Endodermal cell (in vitro differentiated cells): Measurements from ENCODE around the gene TEKT4. TPM values are rescaled to one million over a fixed set of nuclear protein-coding genes. Genes with fewer than 3 reads are reported as not detected.

Source experiments
- DNase-seq: peaks from one replicate; pipeline ENCODE4 v3.0.0-alpha.2; 2017
- H3K27ac ChIP-seq: 2 replicates; pipeline ENCODE4 v1.5.1; 2013; ENCODE audit warnings: mild to moderate bottlenecking, low read depth, low read length, moderate library complexity
- H3K27me3 ChIP-seq: 2 replicates; pipeline ENCODE4 v1.6.1; 2013; ENCODE audit warnings: mild to moderate bottlenecking, low read length, moderate library complexity; ENCODE audit not compliant: insufficient read depth, control insufficient read depth, poor library complexity, severe bottlenecking
- H3K36me3 ChIP-seq: 2 replicates; pipeline ENCODE4 v1.7.0; 2013; ENCODE audit warnings: mild to moderate bottlenecking, low read length, moderate library complexity; ENCODE audit not compliant: control insufficient read depth, insufficient read depth
- H3K4me1 ChIP-seq: one replicate; pipeline ENCODE4 v1.7.0; 2013; ENCODE audit warnings: low read length; ENCODE audit not compliant: control insufficient read depth, insufficient read depth
- H3K4me3 ChIP-seq: 2 replicates; pipeline ENCODE4 v1.5.1; 2013; ENCODE audit warnings: mild to moderate bottlenecking, low read length, moderate library complexity
- H3K9ac ChIP-seq: 2 replicates; pipeline ENCODE4 v1.6.1; 2013; ENCODE audit warnings: mild to moderate bottlenecking, low read length, moderate library complexity; ENCODE audit not compliant: poor library complexity, severe bottlenecking; ENCODE audit errors: extremely low read depth
- H3K9me3 ChIP-seq: 2 replicates; pipeline ENCODE4 v1.6.1; 2013; ENCODE audit warnings: mild to moderate bottlenecking, low read length, moderate library complexity; ENCODE audit not compliant: control insufficient read depth
- H3K27ac Mint-ChIP-seq: 2 replicates; pipeline ENCODE4 v1.8.0; 2020; ENCODE audit warnings: mixed read lengths
- H3K27me3 Mint-ChIP-seq: 2 replicates; pipeline ENCODE4 v1.8.0; 2021; ENCODE audit warnings: mild to moderate bottlenecking, mixed read lengths; ENCODE audit not compliant: insufficient read depth
- H3K36me3 Mint-ChIP-seq: 2 replicates; pipeline ENCODE4 v1.8.0; 2020; ENCODE audit warnings: low read depth, mixed read lengths
- H3K4me1 Mint-ChIP-seq: 2 replicates; pipeline ENCODE4 v1.8.0; 2020; ENCODE audit warnings: mixed read lengths
- H3K4me3 Mint-ChIP-seq: 2 replicates; pipeline ENCODE4 v1.8.0; 2020; ENCODE audit warnings: mild to moderate bottlenecking, moderate library complexity, mixed read lengths
- H3K9me3 Mint-ChIP-seq: 2 replicates; pipeline ENCODE4 v1.8.0; 2020; ENCODE audit warnings: mild to moderate bottlenecking, mixed read lengths
- CTCF ChIP-seq: fragments of 200-600 bp; sonication (generic); conservative IDR thresholded peaks from 2 replicates; pipeline ENCODE4 v1.5.0; 2021; ENCODE audit warnings: antibody characterized with exemption, mild to moderate bottlenecking
- WGBS, 2 experiments: methylation state at CpG; one replicate each; pipeline versions ENCODE4 v1.1.5 to v1.1.7; 2013; ENCODE audit warnings: missing lambda C conversion rate in 2 of 2, mixed read lengths in 1 of 2; ENCODE audit not compliant: insufficient coverage in 1 of 2, insufficient read length in 1 of 2; 5-methylcytosine and 5-hydroxymethylcytosine counted together
- total RNA-seq, 2 donors: library from RNA; stranded (reverse); fragmentation: NEBNext Ultra II Directional in 1 of 2; extraction: Animal tissue kit (Norgen Biotek cat#: 25700) in 1 of 2; gene quantifications; 2 replicates in 1 of 2; 3 replicates in 1 of 2; pipeline ENCODE4 v1.2.1, GENCODE V29; 2021

TEKT4 gene
- total RNA-seq, 2 donors from 2014 or later, result not detected

GRCh38 chr2:94879982-94880377, 8.8 kb downstream of the TEKT4 start:
- Histone ChIP-seq H3K9ac (no peak overlapping the region), H3K9me3 (no peaks in the 10 kb centered on the region), H3K4me1 (no peaks in the 10 kb centered on the region), H3K36me3 (no peaks in the 10 kb centered on the region), H3K27me3 (no peaks in the 10 kb centered on the region), H3K27ac (no peak overlapping the region), H3K4me3 (no peak overlapping the region)
- DNase-seq, result no peak
- no peak for TF ChIP-seq CTCF
- H3K4me1 Mint-ChIP-seq, result no peaks in the 10 kb centered on the region
- no peak overlapping the region for H3K27ac Mint-ChIP-seq
- peaks cover 14% of the 10 kb centered on the region for H3K27me3 Mint-ChIP-seq
- no peak overlapping the region for H3K4me3 Mint-ChIP-seq
- H3K9me3 Mint-ChIP-seq, result peaks cover 12% of the 10 kb centered on the region
- 88 to 100% methylated on average over 5 to 11 of the region's 11 CpGs for WGBS, 2 experiments
- H3K36me3 Mint-ChIP-seq, result no peaks in the 10 kb centered on the region

GRCh38 chr2:94880507-94880906, 9.3 kb downstream of the TEKT4 start:
- Mint-ChIP-seq H3K27ac (no peak overlapping the region), H3K4me3 (no peak overlapping the region), H3K36me3 (no peaks in the 10 kb centered on the region), H3K27me3 (peaks cover 10% of the 10 kb centered on the region), H3K9me3 (peaks cover 10% of the 10 kb centered on the region), H3K4me1 (no peaks in the 10 kb centered on the region)
- no peaks in the 10 kb centered on the region for H3K9me3 ChIP-seq
- no peak for TF ChIP-seq CTCF
- DNase-seq, result no peak
- H3K9ac ChIP-seq, result no peak overlapping the region
- no peaks in the 10 kb centered on the region for H3K27me3 ChIP-seq
- H3K4me1 ChIP-seq, result no peaks in the 10 kb centered on the region
- 79 to 87% methylated on average over 4 to 8 of the region's 8 CpGs for WGBS, 2 experiments
- H3K36me3 ChIP-seq, result no peaks in the 10 kb centered on the region
- no peak overlapping the region for H3K27ac ChIP-seq
- H3K4me3 ChIP-seq, result no peak overlapping the region

- no peak overlapping the region for H3K27ac ChIP-seq
- no peaks in the 10 kb centered on the region for H3K36me3 Mint-ChIP-seq
- DNase-seq, result no peak
- no peaks in the 10 kb centered on the region for H3K4me1 ChIP-seq
- peaks cover 5% of the 10 kb centered on the region for H3K27me3 Mint-ChIP-seq
- no peak overlapping the region for H3K4me3 Mint-ChIP-seq
- H3K9me3 Mint-ChIP-seq, result peaks cover 7% of the 10 kb centered on the region
- no peak overlapping the region for H3K27ac Mint-ChIP-seq
- H3K9me3 ChIP-seq, result no peaks in the 10 kb centered on the region
- H3K4me3 ChIP-seq, result no peak overlapping the region
- WGBS, 2 experiments, result 76 to 85% methylated on average over 6 of the region's 6 CpGs
- no peaks in the 10 kb centered on the region for H3K36me3 ChIP-seq
- no peak for TF ChIP-seq CTCF
- H3K27me3 ChIP-seq, result no peaks in the 10 kb centered on the region
- H3K4me1 Mint-ChIP-seq, result no peaks in the 10 kb centered on the region
- H3K9ac ChIP-seq, result no peak overlapping the region
Measured at GRCh38 chr2:94881070-94881469, 9.8 kb downstream of the TEKT4 start.
